AG10803 (cell line): Measurements from ENCODE around the gene ILDR2.

Source experiments
- DNase-seq: peaks from one replicate; pipeline ENCODE4 v3.0.0; 2010; ENCODE audit warnings: low read depth
- H3K4me3 ChIP-seq: 2 replicates; pipeline ENCODE4 v1.5.1; 2011; ENCODE audit warnings: mild to moderate bottlenecking, low read length, control low read depth
- TF ChIP-seq, protein P1 (sequence below): conservative IDR thresholded peaks from 2 replicates; pipeline ENCODE4 v1.5.1; 2011; ENCODE audit warnings: mild to moderate bottlenecking, low read length, control low read depth, inconsistent platforms

ILDR2 gene

DNA sequence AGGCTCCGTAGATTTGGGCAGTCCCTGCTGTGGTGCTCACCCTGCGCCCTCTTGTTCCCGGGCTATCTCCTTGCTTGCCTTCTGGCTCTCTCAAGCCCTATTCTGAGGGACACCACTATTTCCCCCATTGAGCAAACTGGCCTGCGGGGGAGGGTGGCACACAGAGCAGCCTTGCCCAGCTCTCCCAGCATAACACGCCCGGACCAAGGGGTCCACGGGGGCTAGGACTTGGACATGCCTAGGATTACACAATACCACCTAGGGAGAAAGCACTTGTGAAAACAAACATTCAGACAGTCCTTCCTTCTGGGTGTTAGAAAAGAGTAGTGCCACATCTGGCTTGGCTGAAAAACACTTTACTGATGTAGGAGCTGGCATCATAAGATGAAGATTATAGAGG is 106.7 kb downstream of the ILDR2 start:
- TF ChIP-seq, protein P1, sequence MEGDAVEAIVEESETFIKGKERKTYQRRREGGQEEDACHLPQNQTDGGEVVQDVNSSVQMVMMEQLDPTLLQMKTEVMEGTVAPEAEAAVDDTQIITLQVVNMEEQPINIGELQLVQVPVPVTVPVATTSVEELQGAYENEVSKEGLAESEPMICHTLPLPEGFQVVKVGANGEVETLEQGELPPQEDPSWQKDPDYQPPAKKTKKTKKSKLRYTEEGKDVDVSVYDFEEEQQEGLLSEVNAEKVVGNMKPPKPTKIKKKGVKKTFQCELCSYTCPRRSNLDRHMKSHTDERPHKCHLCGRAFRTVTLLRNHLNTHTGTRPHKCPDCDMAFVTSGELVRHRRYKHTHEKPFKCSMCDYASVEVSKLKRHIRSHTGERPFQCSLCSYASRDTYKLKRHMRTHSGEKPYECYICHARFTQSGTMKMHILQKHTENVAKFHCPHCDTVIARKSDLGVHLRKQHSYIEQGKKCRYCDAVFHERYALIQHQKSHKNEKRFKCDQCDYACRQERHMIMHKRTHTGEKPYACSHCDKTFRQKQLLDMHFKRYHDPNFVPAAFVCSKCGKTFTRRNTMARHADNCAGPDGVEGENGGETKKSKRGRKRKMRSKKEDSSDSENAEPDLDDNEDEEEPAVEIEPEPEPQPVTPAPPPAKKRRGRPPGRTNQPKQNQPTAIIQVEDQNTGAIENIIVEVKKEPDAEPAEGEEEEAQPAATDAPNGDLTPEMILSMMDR, result no peak
- no peak for DNase-seq
- H3K4me3 ChIP-seq, result no peak overlapping the region

DNA sequence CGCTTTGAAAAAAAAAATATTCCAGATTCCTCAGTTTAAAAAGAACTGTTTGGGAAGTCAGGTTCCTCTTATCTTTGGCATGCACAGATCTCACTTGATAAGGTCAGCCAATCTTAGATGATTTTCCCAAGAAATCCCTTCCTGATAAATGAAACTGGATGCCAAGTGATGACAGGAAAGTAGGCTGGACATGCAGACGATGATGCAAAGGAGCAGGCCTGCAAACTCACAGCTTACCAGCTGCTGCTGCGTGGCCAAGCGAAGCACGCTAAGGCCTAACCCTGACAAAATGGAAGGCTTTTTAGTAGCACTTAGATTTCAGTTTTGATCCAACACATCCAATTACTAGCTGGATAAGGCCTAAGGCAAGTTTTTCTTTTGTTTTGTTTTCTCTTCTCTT is 109.4 kb downstream of the ILDR2 start:
- no peak overlapping the region for H3K4me3 ChIP-seq
- TF ChIP-seq, protein P1, result no peak
- no peak for DNase-seq

DNA sequence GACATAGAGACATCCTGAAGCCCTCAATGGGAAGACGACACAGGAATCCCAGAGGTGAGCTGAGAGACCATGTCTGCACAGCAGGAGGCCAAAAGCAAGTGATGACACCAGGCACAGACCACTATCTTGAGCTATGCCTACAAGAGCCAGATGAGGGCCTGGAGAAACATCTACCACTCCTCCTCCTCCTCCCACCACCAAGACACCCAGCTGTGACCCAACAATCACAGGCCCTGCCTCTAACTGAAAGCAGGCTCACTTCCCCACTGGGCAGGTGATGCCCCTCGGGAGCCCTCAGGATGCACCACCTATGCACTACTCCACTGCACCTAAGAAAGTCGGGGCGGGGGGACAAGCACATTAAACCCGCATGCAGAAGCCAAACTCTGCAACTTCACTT is 115.7 kb downstream of the ILDR2 start:
- DNase-seq, result no peak
- no peak overlapping the region for H3K4me3 ChIP-seq
- TF ChIP-seq, protein P1, result no peak

DNA sequence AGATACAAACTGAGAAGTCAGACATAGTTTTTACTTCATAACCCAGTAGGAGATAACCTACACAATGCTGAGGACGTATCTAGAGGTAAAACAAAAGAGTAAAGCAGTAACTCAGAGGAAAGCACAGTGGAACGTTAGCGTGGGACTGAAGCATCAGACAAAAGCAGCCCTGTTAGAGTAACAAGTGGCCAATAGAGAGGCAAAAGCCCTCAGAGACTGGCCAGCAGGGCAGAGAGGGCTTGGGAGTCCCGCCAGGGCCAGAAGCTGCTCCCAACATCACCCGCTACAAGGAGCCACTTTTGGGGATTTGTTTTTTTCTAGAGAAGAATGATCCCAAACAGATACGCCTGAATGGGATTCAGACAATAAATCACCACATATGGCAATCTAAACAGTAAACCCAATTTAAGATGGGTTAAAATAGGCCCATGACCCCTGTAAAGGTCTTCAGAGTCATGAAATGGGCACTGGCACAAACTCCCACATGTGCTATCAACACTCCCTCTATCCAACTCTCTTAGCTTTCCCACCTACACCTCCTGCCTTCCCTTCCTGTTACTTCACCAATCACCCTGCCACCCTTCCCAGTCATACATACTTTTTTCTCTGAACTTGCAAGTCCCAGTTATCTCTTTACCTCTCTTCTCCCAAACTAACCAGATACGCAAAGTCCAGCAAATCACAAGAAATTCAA is 116.5 kb downstream of the ILDR2 start:
- TF ChIP-seq, protein P1, result no peak

More for the DNA sequence above, 116.5 kb downstream of the ILDR2 start:
- no peak overlapping the region for H3K4me3 ChIP-seq
- DNase-seq, result no peak
